HG02852 (cell line): ENCODE results near the gene UBE3C.
"Not testable (repeated sequence)": the region's sequence is repeated elsewhere in the genome, so short reads cannot be mapped to it uniquely, and the experiment has no call there.

Source experiments
- ATAC-seq: cut with Tn5 transposase; IDR thresholded peaks from one replicate; pipeline ENCODE4 v1.9.1; 2021; ENCODE audit warnings: mild to moderate bottlenecking, moderate library complexity; ENCODE audit not compliant: unreplicated experiment

UBE3C gene

GRCh38 chr7:157129907-157130460, 8.7 kb upstream of the UBE3C start:
- ATAC-seq, result no peak

GRCh38 chr7:157130849-157131248, 7.9 kb upstream of the UBE3C start:
- ATAC-seq, result not testable (repeated sequence)

GRCh38 chr7:157132796-157133195, 5.9 kb upstream of the UBE3C start:
- no peak for ATAC-seq

GRCh38 chr7:157133304-157133703, 5.4 kb upstream of the UBE3C start:
- ATAC-seq, result no peak

GRCh38 chr7:157136372-157136771, 2.4 kb upstream of the UBE3C start:
- no peak for ATAC-seq

GRCh38 chr7:157138101-157138423, 664 bp upstream of the UBE3C start:
- ATAC-seq, result no peak

- ATAC-seq, result peak; percentile 56
Measured at GRCh38 chr7:157139111-157139809, 534 bp downstream of the UBE3C start.

GRCh38 chr7:157139810-157140510, 1.2 kb downstream of the UBE3C start:
- no peak for ATAC-seq

- ATAC-seq, result no peak
Measured at GRCh38 chr7:157140511-157140905, 1.8 kb downstream of the UBE3C start.

GRCh38 chr7:157141525-157142060, 2.9 kb downstream of the UBE3C start:
- no peak for ATAC-seq

GRCh38 chr7:157143788-157144187, 5.1 kb downstream of the UBE3C start:
- ATAC-seq, result no peak

GRCh38 chr7:157149317-157149716, 10.6 kb downstream of the UBE3C start:
- ATAC-seq, result no peak

- no peak for ATAC-seq
Measured at GRCh38 chr7:157150882-157151281, 12.2 kb downstream of the UBE3C start.

GRCh38 chr7:157151626-157152339, 13.1 kb downstream of the UBE3C start:
- no peak for ATAC-seq

GRCh38 chr7:157152391-157152937, 13.7 kb downstream of the UBE3C start:
- no peak for ATAC-seq

GRCh38 chr7:157153260-157153659, 14.5 kb downstream of the UBE3C start:
- no peak for ATAC-seq

GRCh38 chr7:157155959-157156358, 17.2 kb downstream of the UBE3C start:
- ATAC-seq, result no peak

- ATAC-seq, result no peak
Measured at GRCh38 chr7:157158400-157158799, 19.7 kb downstream of the UBE3C start.

GRCh38 chr7:157159537-157159936, 20.8 kb downstream of the UBE3C start:
- ATAC-seq, result not testable (repeated sequence)

GRCh38 chr7:157160433-157160832, 21.7 kb downstream of the UBE3C start:
- ATAC-seq, result no peak

- ATAC-seq, result no peak
Measured at GRCh38 chr7:157165987-157166386, 27.3 kb downstream of the UBE3C start.
